Posterior vena cava (tissue), 2 donors: ENCODE results near the gene OLR1. TPM values are rescaled to one million over a fixed set of nuclear protein-coding genes. Genes with fewer than 3 reads are reported as not detected.

ENCODE experiments used
- DNase-seq: peaks from one replicate; pipeline ENCODE4 v3.0.0-alpha.2; 2020; ENCODE audit warnings: low spot score
- intact Hi-C, 2 donors: fragments of 100-400 bp; cut with DNase I; formaldehyde crosslinking; loops; one replicate each; pipeline versions ENCODE4 v1.14.1 to v1.14.2; 2022 to 2023
- total RNA-seq, 2 donors: library from RNA; stranded (reverse); fragmentation: NEBNext Ultra II Directional; extraction: Animal tissue kit (Norgen Biotek cat#: 25700); gene quantifications; one replicate each; pipeline ENCODE4 v1.2.1, GENCODE V29; 2021
- donor health status: DM: yes; HTN: yes; CAD: no.
- donor health status: DM: yes; HTN: yes; CAD: no.

OLR1 gene
- total RNA-seq, 2 donors from 2014 or later: 0.71 TPM; not detected in 1

- intact Hi-C loops: no loop called here
- DNase-seq: no peak
These were observed 52.9 kb downstream of the OLR1 start for GRCh38 chr12:10119066-10119465.

DNA sequence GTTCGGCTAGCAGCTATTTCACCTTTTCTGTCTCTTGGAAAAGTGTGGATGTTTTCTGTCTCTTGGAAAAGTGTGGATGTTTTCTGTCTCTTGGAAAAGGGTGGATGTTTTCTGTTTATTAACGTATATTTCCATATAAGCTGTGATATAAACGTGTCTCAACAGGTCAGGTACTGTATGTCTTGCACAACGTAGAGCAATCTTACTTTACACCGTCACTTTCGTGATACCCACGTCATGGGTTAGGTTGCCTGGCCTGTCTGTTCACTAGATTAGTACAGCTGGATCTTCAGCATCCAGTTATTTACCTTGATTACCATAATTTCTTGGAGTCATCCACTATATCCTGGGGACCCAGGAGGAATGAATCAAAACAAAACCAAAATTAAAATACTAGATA, 56.0 kb downstream of the OLR1 start:
- DNase-seq: no peak
- intact Hi-C loops: no loop called here

- DNase-seq: no peak
- intact Hi-C loops: no loop called here
These were observed 56.6 kb downstream of the OLR1 start for GRCh38 chr12:10115311-10115710.

DNA sequence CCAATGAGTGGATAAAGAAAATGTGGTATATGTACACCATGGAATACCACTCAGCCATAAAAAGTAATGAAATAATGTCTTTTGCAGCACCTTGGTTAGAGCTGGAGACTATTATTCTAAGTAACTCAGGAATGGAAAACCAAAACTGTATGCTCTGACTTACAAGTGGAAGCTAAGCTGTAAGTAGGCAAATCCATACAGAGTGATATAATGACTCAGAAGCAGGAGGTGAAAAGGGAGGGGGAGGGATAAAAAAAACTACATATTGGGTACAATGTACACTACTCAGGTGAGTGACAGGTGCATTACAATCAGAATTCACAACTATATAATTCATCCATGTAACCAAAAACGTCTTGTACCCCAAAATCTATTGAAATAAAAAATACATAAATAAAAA, 58.0 kb downstream of the OLR1 start:
- intact Hi-C loops: no loop called here
- no peak for DNase-seq

GRCh38 chr12:10113075-10113474, 58.9 kb downstream of the OLR1 start:
- DNase-seq: no peak
- intact Hi-C loops: no loop called here

- DNase-seq: peak; percentile 73
- intact Hi-C loops: no loop called here
These were observed 60.5 kb downstream of the OLR1 start for GRCh38 chr12:10111451-10111850.

DNA sequence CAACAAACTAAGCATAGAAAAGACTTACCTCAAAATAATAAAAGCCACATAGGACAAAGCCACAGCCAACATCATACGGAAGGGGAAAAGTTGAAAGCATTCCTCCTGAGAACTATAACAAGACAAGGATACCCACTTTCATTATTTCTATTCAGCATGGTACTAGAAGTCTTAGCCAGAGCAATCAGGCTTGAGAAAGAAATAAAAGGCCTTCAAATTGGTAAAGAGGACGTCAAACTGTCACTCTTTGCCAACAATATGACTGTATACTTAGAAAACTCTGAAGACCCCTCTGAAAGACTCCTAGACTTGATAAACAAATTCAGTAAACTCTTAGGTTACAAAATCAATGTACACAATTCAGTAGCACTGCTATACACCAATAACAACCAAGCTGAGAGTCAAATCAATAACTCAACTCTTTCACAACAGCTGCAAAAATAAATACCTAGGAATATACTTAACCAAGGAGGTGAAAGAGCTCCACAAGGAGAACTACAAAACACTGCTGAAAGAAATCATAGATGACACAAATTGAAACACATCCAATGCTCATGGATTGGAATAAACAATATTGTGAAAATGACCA, 61.6 kb downstream of the OLR1 start:
- intact Hi-C loops: no loop called here
- no peak for DNase-seq

Other genes with a start within 250 kb of the OLR1 start
- gene CLEC2A, start 239.8 kb downstream of the OLR1 start, total RNA-seq: not detected
- 1 to 10 TPM; 2.0 to 5.0 TPM for gene CLEC12A, start 200.7 kb downstream of the OLR1 start, total RNA-seq
- gene CLEC1B, start 173.0 kb downstream of the OLR1 start, total RNA-seq: not detected
- under 1 TPM in 1 of 2 donors, not detected in 1; 0.88 TPM for gene CLEC12B, start 161.5 kb downstream of the OLR1 start, total RNA-seq
- not detected for gene CLEC9A, start 141.4 kb downstream of the OLR1 start, total RNA-seq
- 1 to 10 TPM; 5.2 to 5.9 TPM for gene CLEC1A, start 73.1 kb downstream of the OLR1 start, total RNA-seq
- 10 to 100 TPM; 19.4 to 29.2 TPM for gene CLEC7A, start 41.9 kb downstream of the OLR1 start, total RNA-seq
- gene TMEM52B, start 6.9 kb upstream of the OLR1 start, total RNA-seq: not detected
- gene GABARAPL1, start 40.7 kb upstream of the OLR1 start, total RNA-seq: 10 to 100 TPM; 73.5 to 77.0 TPM
- gene KLRD1, start 135.7 kb upstream of the OLR1 start, total RNA-seq: 1 to 10 TPM; 4.6 to 4.8 TPM
- 1 to 10 TPM; 1.4 to 1.9 TPM for gene KLRK1, start 217.9 kb upstream of the OLR1 start, total RNA-seq
- not detected for gene KLRC4, start 237.6 kb upstream of the OLR1 start, total RNA-seq
- not detected for gene KLRC3, start 248.5 kb upstream of the OLR1 start, total RNA-seq